GM12878 (cell line): ENCODE results near the gene TOMM34. TPM values are rescaled to one million over a fixed set of nuclear protein-coding genes. Genes with fewer than 3 reads are reported as not detected.

Experiments
- ATAC-seq: fragments of 200-7000 bp; cut with Tn5 transposase; 3 replicates; pipeline ENCODE4 v1.9.1; 2020; ENCODE audit warnings: mild to moderate bottlenecking, moderate library complexity
- BruUV-seq: library from RNA; stranded (reverse); fragments of 400-500 nt; replicated peaks from 2 replicates; lab custom pipeline; 2021; lab: Mats Ljungman, UMichigan
- CTCF ChIA-PET: fragments of 300-600 bp; sonication (Branson Sonifier 250); formaldehyde crosslinking; extraction: SDS; loops from one replicate; lab custom pipeline; 2021; ENCODE audit warnings: inconsistent platforms; lab: Yijun Ruan, JAX
- POLR2A ChIA-PET: fragments of 350-600 bp; formaldehyde crosslinking; extraction: SDS; loops from one replicate; lab custom pipeline; 2021; ENCODE audit warnings: inconsistent platforms; lab: Charles Lee
- RAD21 ChIA-PET: fragments of 300-600 bp; sonication (Branson Sonifier 250); formaldehyde crosslinking; loops from one replicate; lab custom pipeline; 2023; ENCODE audit warnings: antibody characterized with exemption; ENCODE audit not compliant: unreplicated experiment; lab: Charles Lee
- SMC1A ChIA-PET: fragments of 300-600 bp; sonication (Branson Sonifier 250); formaldehyde crosslinking; loops from one replicate; lab custom pipeline; 2023; ENCODE audit not compliant: unreplicated experiment, uncharacterized antibody; lab: Charles Lee
- DNase-seq: peaks from one replicate; pipeline ENCODE4 v3.0.0-alpha.2; 2011; ENCODE audit warnings: low read depth, low spot score
- FAIRE-seq: peaks from 3 replicates; lab custom pipeline; 2011; peaks lifted over from hg19 to GRCh38; lab: Jason Lieb, UNC
- H2AFZ ChIP-seq: 2 replicates; pipeline ENCODE4 v1.6.0; 2011; ENCODE audit warnings: low read depth, low read length, control low read depth; ENCODE audit not compliant: control insufficient read depth
- H3K27ac ChIP-seq: 2 replicates; pipeline ENCODE4 v1.5.1; 2011; ENCODE audit warnings: control low read depth; ENCODE audit not compliant: control insufficient read depth, insufficient read depth
- H3K27me3 ChIP-seq, 2 experiments: replicated peaks in 1 of 2; 2 replicates each; pipeline versions ENCODE4 v1.6.0 to v1.6.1; 2011; ENCODE audit warnings: low read length in 1 of 2; ENCODE audit not compliant: control insufficient read depth in 2 of 2, insufficient read depth in 2 of 2
- H3K36me3 ChIP-seq, 2 experiments: 2 replicates each; pipeline ENCODE4 v1.5.1; 2011; ENCODE audit warnings: low read length in 1 of 2; ENCODE audit not compliant: control insufficient read depth in 2 of 2, insufficient read depth in 2 of 2
- H3K4me1 ChIP-seq: 2 replicates; pipeline ENCODE4 v1.6.1; 2011; ENCODE audit warnings: mild to moderate bottlenecking, low read length, moderate library complexity, mixed read lengths; ENCODE audit not compliant: control insufficient read depth, insufficient read depth
- H3K4me2 ChIP-seq: 2 replicates; pipeline ENCODE4 v1.6.0; 2011; ENCODE audit warnings: control low read depth; ENCODE audit not compliant: control insufficient read depth, insufficient read depth
- H3K4me3 ChIP-seq: fragments of 200-600 bp; sonication (generic); 2 replicates; pipeline ENCODE4 v1.5.1; 2016
- H3K79me2 ChIP-seq: 2 replicates; pipeline ENCODE4 v1.6.0; 2011; ENCODE audit warnings: low read length; ENCODE audit not compliant: control insufficient read depth, insufficient read depth
- H3K9ac ChIP-seq: 2 replicates; pipeline ENCODE4 v1.8.0; 2011; ENCODE audit warnings: low read length, control low read depth, mixed read lengths; ENCODE audit not compliant: control insufficient read depth, insufficient read depth
- H3K9me3 ChIP-seq: replicated peaks from 3 replicates; pipeline ENCODE4 v1.5.1; 2011; ENCODE audit warnings: mild to moderate bottlenecking, low read length; ENCODE audit not compliant: control insufficient read depth, insufficient read depth
- H4K20me1 ChIP-seq: 2 replicates; pipeline ENCODE4 v1.6.0; 2011; ENCODE audit not compliant: control insufficient read depth, insufficient read depth
- DPF2 ChIP-seq: fragments of 450-650 bp; IDR thresholded peaks from 2 replicates; pipeline ENCODE4 v1.6.1; 2017; ENCODE audit warnings: mild to moderate bottlenecking
- ESRRA ChIP-seq: IDR thresholded peaks from 2 replicates; pipeline ENCODE4 v1.6.1; 2012; ENCODE audit warnings: mild to moderate bottlenecking, low read length, improper control_type of control experiment
- HCFC1 ChIP-seq: fragments of 150-350 bp; IDR thresholded peaks from 2 replicates; pipeline ENCODE4 v1.6.1; 2014; ENCODE audit warnings: low read length
- JUND ChIP-seq: IDR thresholded peaks from 2 replicates; pipeline ENCODE4 v1.6.1; 2012; ENCODE audit warnings: low read depth, mild to moderate bottlenecking, low read length, improper control_type of control experiment, moderate library complexity
- NFXL1 ChIP-seq: fragments of 450-650 bp; IDR thresholded peaks from 2 replicates; pipeline ENCODE4 v1.6.1; 2017; ENCODE audit warnings: antibody characterized with exemption, mild to moderate bottlenecking, borderline replicate concordance
- NR2F1 ChIP-seq: fragments of 450-650 bp; conservative IDR thresholded peaks from 2 replicates; pipeline ENCODE4 v1.6.1; 2017; ENCODE audit warnings: mild to moderate bottlenecking
- RUNX3 ChIP-seq: IDR thresholded peaks from 2 replicates; pipeline ENCODE4 v1.6.1; 2012; ENCODE audit warnings: low read length, inconsistent platforms
- YY1 ChIP-seq: IDR thresholded peaks from 2 replicates; pipeline ENCODE4 v1.6.1; 2011; ENCODE audit warnings: low read depth, mild to moderate bottlenecking, low read length
- ZNF207 ChIP-seq: fragments of 450-650 bp; IDR thresholded peaks from 2 replicates; pipeline ENCODE4 v1.6.1; 2014; ENCODE audit warnings: antibody characterized with exemption, mild to moderate bottlenecking, borderline replicate concordance
- ZSCAN29 ChIP-seq: fragments of 450-650 bp; IDR thresholded peaks from 2 replicates; pipeline ENCODE4 v1.6.1; 2017; ENCODE audit warnings: mild to moderate bottlenecking, moderate library complexity
- WGBS: methylation state at CpG from one replicate; pipeline ENCODE4 v1.1.6; 2016; ENCODE audit warnings: low lambda C conversion rate; ENCODE audit not compliant: insufficient replicate concordance, insufficient coverage; ENCODE audit errors: missing lambda C conversion rate; 5-methylcytosine and 5-hydroxymethylcytosine counted together
- in situ Hi-C: fragments of 300-500 bp; cut with MboI; formaldehyde crosslinking; loops from 9 replicates; pipeline ENCODE4 v1.14.3; 2018; ENCODE audit warnings: mixed read lengths
- intact Hi-C: fragments of 100-400 bp; cut with micrococcal nuclease; formaldehyde crosslinking; loops from one replicate; pipeline ENCODE4 v1.14.2; 2022; ENCODE audit not compliant: unreplicated experiment
- polyA plus RNA-seq, 11 experiments: library from polyadenylated mRNA; depleted of rRNA in 4 of 11; unstranded in 6 of 11; stranded (reverse) in 5 of 11; fragments of >200 nt; fragmentation: Nextera tagmentation in 4 of 11; fragmentation: Illumina TruSeq in 1 of 11; extraction: Ambion mirVana in 4 of 11; extraction: Trizol in 1 of 11; gene quantifications; 1 replicate in 1 of 11; 2 replicates in 10 of 11; pipeline versions ENCODE4 v1.2.1 to v1.2.3, GENCODE V29; 2011 to 2016; ENCODE audit warnings: inconsistent platforms in 2 of 11, missing spikeins in 2 of 11, low read depth in 1 of 11
- total RNA-seq, 4 experiments: library from RNA; depleted of rRNA in 3 of 4; stranded (reverse); fragments of >200 nt in 3 of 4; fragmentation: Illumina TruSeq in 1 of 4; extraction: Trizol in 1 of 4; gene quantifications; 2 replicates each; pipeline versions ENCODE4 v1.2.1 to v1.2.3, GENCODE V29; 2013 to 2021
- TF ChIP-seq, protein P1 (sequence below): IDR thresholded peaks from 2 replicates; pipeline ENCODE4 v1.6.1; 2011; ENCODE audit warnings: borderline replicate concordance, low read depth, mild to moderate bottlenecking, moderate library complexity, mixed read lengths, low read length; ENCODE audit not compliant: insufficient read depth; ENCODE audit errors: extremely low read length
- TF ChIP-seq, protein P2 (sequence below): IDR thresholded peaks from 2 replicates; pipeline ENCODE4 v1.6.1; 2011; ENCODE audit warnings: low read depth, low read length, improper control_type of control experiment, borderline replicate concordance
- TF ChIP-seq, protein P3 (sequence below): fragments of 450-650 bp; IDR thresholded peaks from 2 replicates; pipeline ENCODE4 v1.6.1; 2017; ENCODE audit warnings: mild to moderate bottlenecking

Gene TOMM34
- total and polyA plus RNA-seq, 10 of the 15 experiments (the other 5 are each of a cell fraction or from before 2014, with no cell fraction given), result 14.0 to 73.8 (median 43.9) TPM

DNA sequence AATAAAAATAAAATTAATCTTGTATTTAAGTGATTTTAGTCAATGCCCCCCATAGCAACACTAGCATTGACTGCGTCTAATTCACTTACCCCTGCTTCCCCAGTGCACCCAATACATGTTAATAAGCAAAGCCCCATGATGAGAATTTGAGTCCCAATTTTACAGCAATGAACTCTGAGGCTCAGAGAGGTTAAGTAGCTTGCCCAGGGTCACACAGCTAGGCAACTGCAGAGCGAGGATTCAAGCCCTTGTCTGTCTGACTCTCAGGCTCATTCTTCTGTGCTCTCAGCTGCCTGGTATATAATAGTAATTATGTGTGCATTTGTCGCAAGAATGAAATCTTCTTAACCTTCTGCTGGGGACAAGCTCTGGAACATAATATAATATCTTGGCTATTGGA is 41.9 kb downstream of the TOMM34 start:
- WGBS, result 96% methylated on average over 3 of the region's 3 CpGs
- Histone ChIP-seq H2AFZ (no peak overlapping the region), H3K27ac (no peak overlapping the region), H3K9ac (no peak overlapping the region), H3K27me3 (no peaks in the 10 kb centered on the region), H3K9me3 (no peaks in the 10 kb centered on the region), H3K36me3 (peaks cover 4 to 6% of the 10 kb centered on the region in 2 experiments; a peak in 3 of 4 replicates), H3K4me2 (no peak overlapping the region), H3K79me2 (no peaks in the 10 kb centered on the region), H4K20me1 (no peaks in the 10 kb centered on the region), H3K4me3 (no peak overlapping the region), H3K4me1 (no peaks in the 10 kb centered on the region)
- BruUV-seq, result no TSS peak
- no peak for DNase-seq
- SMC1A ChIA-PET, result interaction anchor here (1.1 to 1.2 kb wide), 2 partner anchors 49 to 98 kb away, joined by 3 read pairs; no protein-coding TSS in a partner anchor
- RAD21 ChIA-PET, result no interaction called here
- POLR2A ChIA-PET, result interaction anchor here (1.6 kb wide), 1 partner anchor 39 kb away, joined by 3 read pairs; no protein-coding TSS in a partner anchor
- in situ Hi-C loops, result no loop called here
- CTCF ChIA-PET, result interaction anchor here (1.4 kb wide), 1 partner anchor 126 kb away, joined by 3 read pairs; no protein-coding TSS in a partner anchor
- intact Hi-C loops, result no loop called here
- no peak for ATAC-seq
- TF ChIP-seq YY1, result no peak
- no peak for TF ChIP-seq JUND
- TF ChIP-seq NR2F1, result no peak
- TF ChIP-seq HCFC1, result no peak
- TF ChIP-seq NFXL1, result no peak
- TF ChIP-seq RUNX3, result no peak
- TF ChIP-seq ZSCAN29, result no peak
- TF ChIP-seq, protein P1, sequence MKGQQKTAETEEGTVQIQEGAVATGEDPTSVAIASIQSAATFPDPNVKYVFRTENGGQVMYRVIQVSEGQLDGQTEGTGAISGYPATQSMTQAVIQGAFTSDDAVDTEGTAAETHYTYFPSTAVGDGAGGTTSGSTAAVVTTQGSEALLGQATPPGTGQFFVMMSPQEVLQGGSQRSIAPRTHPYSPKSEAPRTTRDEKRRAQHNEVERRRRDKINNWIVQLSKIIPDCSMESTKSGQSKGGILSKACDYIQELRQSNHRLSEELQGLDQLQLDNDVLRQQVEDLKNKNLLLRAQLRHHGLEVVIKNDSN, result no peak
- TF ChIP-seq, protein P2, sequence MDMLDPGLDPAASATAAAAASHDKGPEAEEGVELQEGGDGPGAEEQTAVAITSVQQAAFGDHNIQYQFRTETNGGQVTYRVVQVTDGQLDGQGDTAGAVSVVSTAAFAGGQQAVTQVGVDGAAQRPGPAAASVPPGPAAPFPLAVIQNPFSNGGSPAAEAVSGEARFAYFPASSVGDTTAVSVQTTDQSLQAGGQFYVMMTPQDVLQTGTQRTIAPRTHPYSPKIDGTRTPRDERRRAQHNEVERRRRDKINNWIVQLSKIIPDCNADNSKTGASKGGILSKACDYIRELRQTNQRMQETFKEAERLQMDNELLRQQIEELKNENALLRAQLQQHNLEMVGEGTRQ, result no peak
- TF ChIP-seq DPF2, result no peak
- TF ChIP-seq ZNF207, result no peak
- TF ChIP-seq, protein P3, sequence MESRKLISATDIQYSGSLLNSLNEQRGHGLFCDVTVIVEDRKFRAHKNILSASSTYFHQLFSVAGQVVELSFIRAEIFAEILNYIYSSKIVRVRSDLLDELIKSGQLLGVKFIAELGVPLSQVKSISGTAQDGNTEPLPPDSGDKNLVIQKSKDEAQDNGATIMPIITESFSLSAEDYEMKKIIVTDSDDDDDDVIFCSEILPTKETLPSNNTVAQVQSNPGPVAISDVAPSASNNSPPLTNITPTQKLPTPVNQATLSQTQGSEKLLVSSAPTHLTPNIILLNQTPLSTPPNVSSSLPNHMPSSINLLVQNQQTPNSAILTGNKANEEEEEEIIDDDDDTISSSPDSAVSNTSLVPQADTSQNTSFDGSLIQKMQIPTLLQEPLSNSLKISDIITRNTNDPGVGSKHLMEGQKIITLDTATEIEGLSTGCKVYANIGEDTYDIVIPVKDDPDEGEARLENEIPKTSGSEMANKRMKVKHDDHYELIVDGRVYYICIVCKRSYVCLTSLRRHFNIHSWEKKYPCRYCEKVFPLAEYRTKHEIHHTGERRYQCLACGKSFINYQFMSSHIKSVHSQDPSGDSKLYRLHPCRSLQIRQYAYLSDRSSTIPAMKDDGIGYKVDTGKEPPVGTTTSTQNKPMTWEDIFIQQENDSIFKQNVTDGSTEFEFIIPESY, result no peak
- TF ChIP-seq ESRRA, result no peak
- FAIRE-seq, result no peak
